NCI-H146 treated with DMSO at 0.1 percent for 48 hours (cell line): ENCODE data around the gene SRPK2.
"Not testable (repeated sequence)": the region's sequence is repeated elsewhere in the genome, so short reads cannot be mapped to it uniquely, and the experiment has no call there.

Experiments used
- DNase-seq: peaks from one replicate; lab custom pipeline; 2025; ENCODE audit not compliant: unreplicated experiment; lab: John Stamatoyannopoulos, UW

SRPK2 gene

DNA sequence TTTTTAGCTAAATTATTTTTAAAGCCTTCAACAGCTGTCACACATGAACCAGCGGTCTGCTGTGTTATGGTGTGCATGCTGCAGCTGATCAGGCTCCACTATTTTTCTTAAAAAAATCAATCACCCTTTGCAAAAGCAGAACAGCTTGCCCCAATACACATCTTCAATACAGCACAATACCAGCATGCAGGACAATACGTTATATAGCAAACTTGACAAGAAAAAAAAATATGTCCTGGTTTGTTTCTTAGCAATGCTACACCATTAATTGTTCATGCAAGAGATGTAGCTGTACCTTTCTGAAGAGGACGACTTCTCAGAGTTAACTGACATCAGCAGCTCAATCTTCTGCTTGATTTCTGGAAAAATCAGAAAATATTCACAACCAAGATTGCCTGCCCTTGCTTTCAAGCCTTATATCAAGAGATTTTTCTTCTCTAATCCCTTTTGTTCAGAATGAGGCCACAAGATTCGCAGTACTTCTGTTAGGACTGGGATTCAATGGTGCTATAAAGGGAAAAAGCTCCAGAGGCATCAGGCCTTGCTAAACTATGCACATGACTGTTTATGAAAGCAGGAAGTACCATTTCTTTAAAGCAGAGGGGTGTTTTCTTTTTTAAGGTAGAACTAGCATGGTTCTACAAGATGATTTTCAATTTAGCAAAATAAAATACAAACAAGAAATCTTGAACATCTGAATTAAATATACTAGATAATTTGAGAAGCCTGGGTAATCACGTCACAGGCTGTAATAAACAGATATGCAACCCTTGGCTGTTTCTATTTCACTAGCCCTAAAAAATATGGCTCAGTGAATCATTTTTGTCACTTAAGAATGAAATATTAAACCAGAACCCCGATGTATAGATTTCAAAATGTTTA is 120.0 kb downstream of the SRPK2 start:
- DNase-seq: peak; percentile 28

- no peak for DNase-seq
Measured at GRCh38 chr7:105268056-105268455, 120.7 kb downstream of the SRPK2 start.

GRCh38 chr7:105267244-105267643 is 121.5 kb downstream of the SRPK2 start:
- no peak for DNase-seq

- no peak for DNase-seq
Measured at GRCh38 chr7:105264707-105265106, 124.0 kb downstream of the SRPK2 start.

- DNase-seq: peak; percentile 64
Measured at GRCh38 chr7:105261689-105262088, 127.0 kb downstream of the SRPK2 start.

DNA sequence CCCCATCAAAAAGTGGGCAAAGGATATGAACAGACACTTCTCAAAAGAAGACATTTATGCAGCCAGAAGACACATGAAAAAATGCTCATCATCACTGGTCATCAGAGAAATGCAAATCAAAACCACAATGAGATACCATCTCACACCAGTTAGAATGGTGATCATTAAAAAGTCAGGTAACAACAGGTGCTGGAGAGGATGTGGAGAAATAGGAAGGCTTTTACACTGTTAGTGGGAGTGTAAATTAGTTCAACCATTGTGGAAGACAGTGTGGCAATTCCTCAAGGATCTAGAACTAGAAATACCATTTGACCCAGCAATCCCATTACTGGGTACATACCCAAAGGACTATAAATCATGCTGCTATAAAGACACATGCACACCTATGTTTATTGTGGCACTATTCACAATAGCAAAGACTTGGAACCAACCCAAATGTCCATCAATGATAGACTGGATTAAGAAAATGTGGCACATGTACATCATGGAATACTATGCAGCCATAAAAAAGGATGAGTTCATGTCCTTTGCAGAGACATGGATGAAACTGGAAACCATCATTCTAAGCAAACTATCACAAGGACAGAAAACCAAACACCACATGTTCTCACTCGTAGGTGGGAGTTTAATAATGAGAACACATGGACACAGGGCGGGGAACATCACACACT is 128.4 kb downstream of the SRPK2 start:
- DNase-seq: not testable (repeated sequence)

- not testable (repeated sequence) for DNase-seq
Measured at GRCh38 chr7:105258919-105259318, 129.8 kb downstream of the SRPK2 start.

- peak; percentile 62 for DNase-seq
Measured at GRCh38 chr7:105257338-105257737, 131.4 kb downstream of the SRPK2 start.

DNA sequence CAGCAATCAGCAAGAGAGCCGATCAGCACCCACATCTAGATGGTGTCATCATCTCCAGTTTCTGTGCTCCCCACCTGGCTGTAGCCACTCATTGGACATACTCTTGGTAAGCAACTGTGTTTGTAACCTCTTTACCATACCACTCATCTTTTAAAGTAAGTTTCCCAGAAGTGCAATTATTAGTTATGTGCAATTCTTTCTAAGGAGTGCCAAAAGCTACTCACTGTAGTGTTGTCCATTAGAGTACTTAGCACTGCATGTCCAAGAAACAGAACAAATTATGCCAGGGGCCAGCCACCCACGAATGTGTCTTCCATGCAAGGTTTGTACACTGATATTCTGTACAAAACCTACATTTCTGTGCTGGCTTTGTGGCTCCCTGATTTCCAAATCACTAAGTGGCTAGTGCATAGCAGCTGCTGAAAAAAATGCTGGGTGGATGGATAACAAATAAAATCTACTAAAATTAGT is 131.9 kb downstream of the SRPK2 start:
- DNase-seq: no peak

- DNase-seq: no peak
Measured at GRCh38 chr7:105250706-105251105, 138.0 kb downstream of the SRPK2 start.

DNA sequence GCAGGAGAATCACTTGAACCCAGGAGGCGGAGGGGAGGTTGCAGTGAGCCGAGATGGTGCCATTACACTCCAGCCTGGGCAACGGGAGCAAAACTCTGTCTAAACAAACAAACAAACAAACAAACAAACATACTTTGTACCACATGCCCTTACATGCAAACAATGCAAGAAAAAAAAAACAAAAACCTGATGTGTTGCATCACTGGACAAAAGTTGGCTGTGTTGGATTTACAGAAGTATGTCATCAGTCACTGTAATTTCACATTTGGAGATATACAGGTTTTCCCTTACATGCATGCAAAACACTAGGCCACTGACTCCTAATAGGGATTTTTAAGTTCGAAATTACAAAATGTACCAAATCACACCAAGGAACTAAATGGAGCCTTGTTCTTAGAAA is 138.5 kb downstream of the SRPK2 start:
- no peak for DNase-seq

GRCh38 chr7:105249216-105249615 is 139.5 kb downstream of the SRPK2 start:
- no peak for DNase-seq

- no peak for DNase-seq
Measured at GRCh38 chr7:105246679-105247078, 142.0 kb downstream of the SRPK2 start.

DNA sequence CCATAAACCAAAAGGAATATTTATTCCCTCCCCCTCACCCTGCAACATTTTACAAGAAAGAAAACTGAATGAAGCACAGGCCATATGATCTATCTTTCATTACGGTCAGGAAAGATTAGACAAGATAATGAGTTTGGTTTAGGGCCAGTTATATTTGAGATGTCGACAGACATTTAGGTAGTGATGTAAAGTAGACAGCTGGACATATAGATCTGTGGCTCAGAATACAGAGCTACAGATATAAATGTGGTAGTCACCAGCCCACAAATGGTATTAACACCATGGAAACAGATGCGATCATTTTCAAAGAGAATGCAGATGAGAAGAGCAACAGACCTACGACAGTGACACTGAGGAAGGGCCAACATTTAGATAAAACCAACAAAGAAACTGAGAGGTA is 142.5 kb downstream of the SRPK2 start:
- DNase-seq: peak; percentile 34

DNA sequence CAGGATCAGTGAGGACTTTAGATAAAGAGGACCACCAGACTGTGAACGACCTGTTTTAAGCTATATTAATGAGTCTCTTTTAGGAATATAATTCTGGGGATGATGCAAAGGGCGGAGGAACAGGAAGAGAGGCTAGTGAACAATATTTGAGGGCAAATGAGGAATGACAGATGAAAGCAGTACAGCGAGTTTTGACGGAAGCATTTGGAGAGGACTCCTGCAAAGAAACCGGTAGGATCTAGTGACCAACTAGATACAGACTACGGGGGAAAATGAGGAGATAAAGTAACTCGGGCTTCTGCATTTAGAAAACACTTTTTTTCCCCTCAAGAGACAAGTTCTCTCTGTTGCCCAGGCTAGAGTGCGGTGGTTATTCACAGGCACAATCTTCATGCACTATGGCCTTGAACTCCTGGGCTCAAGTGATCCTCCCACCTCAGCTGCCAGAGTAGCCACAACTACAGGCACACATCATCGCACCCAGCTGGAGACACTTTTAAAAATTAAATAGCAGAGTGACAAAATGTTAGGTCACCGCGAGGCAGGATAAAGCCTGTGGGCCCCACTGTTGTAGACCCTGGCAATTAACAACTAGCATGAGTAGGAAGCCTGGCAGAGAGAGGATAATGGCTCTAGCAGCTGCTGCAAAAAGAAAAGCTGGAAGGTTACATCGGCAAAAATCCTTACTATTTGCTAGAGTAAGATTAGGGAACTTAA is 143.2 kb downstream of the SRPK2 start:
- DNase-seq: peak; percentile 76

GRCh38 chr7:105244594-105244993 is 144.1 kb downstream of the SRPK2 start:
- DNase-seq: no peak

- no peak for DNase-seq
Measured at GRCh38 chr7:105241198-105241597, 147.5 kb downstream of the SRPK2 start.

DNA sequence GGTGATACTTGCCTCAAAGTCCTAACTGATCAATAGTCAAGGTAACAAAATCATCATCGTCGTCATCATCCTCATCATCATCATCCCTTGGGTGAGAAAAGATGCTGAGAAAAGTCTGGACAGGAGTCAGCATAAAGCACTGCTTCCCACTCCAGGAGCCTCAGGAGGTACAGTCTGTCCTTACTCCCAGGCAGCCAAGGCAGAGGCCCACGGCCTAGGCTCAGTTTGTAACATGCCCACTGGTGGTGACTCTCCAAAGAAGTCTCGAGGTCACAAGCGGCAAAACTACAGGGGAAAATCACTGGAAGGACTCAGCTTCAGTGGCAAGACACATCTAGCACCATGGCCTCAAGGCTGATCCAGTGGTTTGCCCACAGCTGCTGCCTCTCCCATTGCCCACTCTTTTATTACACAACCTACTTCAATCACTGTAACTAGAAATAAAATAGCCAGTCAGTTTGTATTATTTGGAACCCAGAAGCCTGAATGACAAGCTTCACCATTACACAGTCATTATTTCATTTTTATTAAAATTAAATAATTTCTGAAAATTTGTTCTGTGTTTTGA is 150.4 kb downstream of the SRPK2 start:
- DNase-seq: no peak

GRCh38 chr7:105234886-105235285 is 153.8 kb downstream of the SRPK2 start:
- DNase-seq: no peak

DNA sequence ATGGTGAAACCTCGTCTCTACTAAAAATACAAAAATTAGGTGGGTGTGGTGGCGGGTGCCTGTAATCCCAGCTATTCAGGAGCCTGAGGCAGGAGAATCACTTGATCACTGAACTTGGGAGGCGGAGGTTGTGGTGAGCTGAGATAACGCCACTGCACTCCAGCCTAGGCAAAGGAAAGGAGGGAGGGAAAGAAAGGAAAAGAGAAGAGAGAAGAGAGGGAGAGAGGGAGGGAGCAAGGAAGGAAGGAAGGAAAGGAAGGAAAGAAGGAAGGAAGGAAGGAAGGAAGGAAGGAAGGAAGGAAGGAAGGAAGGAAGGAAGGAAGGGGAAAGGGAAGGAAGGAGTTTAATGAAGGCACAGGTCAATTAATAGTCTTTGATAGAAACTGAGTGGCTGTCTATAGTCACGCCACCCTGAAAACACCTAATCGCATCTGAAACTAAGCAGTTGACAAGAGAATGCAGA is 155.9 kb downstream of the SRPK2 start:
- DNase-seq: not testable (repeated sequence)

DNA sequence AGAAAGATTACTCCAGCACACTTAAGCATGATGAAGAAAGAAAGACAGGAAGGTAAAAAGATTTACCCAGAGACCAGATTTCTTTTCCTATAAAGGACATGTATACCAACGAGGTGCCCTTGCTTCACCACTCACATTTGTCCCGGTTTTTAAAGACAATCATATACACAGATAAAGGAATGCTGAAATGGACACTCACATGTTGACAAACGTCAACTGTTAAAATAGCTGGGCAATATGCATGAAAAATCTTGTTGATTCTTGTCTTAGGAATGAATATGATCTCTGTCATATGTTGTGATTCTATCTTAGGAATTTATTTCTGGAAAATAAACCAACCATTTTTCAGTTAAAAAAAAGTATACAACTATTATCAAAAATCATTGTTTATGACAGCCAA is 158.2 kb downstream of the SRPK2 start:
- no peak for DNase-seq
